ENCODE measurements around the gene PEAK1.
A peak's percentile ranks its signal among the peaks of the same experiment; 100 is the strongest.

The PEAK1 gene

GRCh38 chr15:77446840-77447390 is 27.0 kb upstream of the PEAK1 start:
- TF ChIP-seq CTCF (IDR thresholded peaks at IDR 0.05; ENCODE audit: insufficient read depth, low read depth, low read length, missing control alignments): no peak
- H3K4me3 ChIP-seq (ENCODE audit: low read length): no peak overlapping the region
- DNase-seq (ENCODE audit: low read depth): no peak

DNA sequence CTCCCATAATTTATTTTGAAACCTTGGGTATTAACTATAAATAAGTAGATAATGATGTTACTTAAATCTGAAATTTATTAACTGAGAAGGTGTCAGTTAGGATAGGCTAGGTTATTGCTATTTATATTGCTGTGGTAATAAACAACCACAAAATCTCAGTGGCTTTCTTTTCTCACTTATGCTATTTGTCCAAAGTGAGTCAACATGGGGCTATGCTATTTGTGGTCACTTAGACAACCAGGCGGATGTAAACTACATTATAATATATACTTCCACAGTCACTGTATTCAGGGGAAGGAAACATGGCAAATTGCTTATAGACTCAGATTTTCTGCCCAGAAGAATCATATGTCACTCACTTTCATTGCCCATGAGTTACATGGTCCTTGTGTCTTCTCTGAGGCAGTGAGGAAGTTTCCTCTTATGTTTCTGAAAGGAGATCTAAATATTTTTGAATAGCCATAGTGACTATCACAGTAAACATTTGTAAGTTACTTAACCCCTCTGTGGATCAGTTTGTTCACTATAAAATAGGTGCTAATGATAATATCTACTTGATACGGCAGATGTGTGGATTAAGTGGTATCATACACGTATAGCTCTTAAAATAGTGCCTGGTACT is 20.6 kb upstream of the PEAK1 start:
- DNase-seq (ENCODE audit: low read depth): peak; percentile 52
- no peak for TF ChIP-seq CTCF (IDR thresholded peaks at IDR 0.05; ENCODE audit: insufficient read depth, low read depth, low read length, missing control alignments)
- H3K4me3 ChIP-seq (ENCODE audit: low read length): no peak overlapping the region

DNA sequence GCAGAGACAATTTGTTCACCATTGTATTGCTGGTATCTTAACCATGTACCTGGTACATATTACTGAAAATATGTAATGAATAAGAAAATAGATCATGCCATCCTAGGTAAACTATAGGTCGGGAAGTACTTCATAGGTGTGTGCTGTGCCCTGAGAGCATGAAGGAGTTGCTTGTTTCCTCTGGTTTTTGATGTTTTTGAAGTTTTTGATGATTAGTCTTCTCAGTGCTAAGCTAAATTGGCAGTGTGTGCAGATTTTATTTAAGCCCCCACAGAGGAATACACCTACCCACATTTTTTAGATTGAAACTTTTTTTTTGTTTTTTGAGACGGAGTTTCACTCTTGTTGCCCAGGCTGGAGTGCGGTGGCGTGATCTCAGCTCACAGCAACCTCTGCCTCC is 17.4 kb upstream of the PEAK1 start:
- no peak overlapping the region for H3K4me3 ChIP-seq (ENCODE audit: low read length)
- DNase-seq (ENCODE audit: low read depth): no peak
- no peak for TF ChIP-seq CTCF (IDR thresholded peaks at IDR 0.05; ENCODE audit: insufficient read depth, low read depth, low read length, missing control alignments)

DNA sequence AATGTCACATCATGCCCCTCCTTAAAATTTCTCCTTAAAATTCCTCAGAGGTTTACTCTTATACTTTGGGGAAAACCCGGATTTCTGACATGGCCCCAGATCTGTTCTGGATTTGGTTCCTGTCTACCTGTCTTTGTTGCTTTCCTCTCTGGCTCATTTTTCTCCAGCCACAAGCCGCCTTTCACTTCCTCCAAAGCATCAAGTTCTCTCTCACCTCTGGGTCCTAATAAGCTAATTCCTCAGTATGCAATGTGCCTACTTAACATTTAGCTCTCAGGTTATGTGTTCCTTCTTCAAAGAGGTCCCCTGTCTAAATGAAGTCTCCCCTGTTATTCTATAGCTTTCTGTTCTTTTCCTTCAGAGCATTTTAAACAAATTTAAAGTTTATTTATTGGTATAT is 16.9 kb upstream of the PEAK1 start:
- TF ChIP-seq CTCF (IDR thresholded peaks at IDR 0.05; ENCODE audit: insufficient read depth, low read depth, low read length, missing control alignments): no peak
- DNase-seq (ENCODE audit: low read depth): no peak
- no peak overlapping the region for H3K4me3 ChIP-seq (ENCODE audit: low read length)

DNA sequence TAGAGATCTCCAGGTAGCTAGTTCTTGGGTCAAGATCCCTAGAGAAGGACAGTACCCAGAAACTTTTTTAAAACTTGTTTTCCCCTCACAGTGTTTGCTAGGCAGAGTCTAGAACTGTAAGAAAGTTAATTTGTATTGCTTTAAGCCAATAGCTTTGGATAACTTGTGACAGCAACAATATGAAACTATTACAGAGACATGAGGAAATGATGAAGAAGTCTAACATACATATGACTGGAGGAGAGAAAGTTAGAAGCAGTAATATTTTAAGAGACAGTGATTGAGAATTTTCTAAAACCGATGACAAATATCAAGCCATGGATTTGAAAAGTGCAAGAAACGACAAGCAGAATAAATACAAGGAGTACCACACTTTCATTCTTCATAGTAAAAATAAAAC is 10.7 kb upstream of the PEAK1 start:
- no peak for TF ChIP-seq CTCF (IDR thresholded peaks at IDR 0.05; ENCODE audit: insufficient read depth, low read depth, low read length, missing control alignments)
- H3K4me3 ChIP-seq (ENCODE audit: low read length): no peak overlapping the region
- DNase-seq (ENCODE audit: low read depth): no peak

GRCh38 chr15:77430213-77430612 is 10.3 kb upstream of the PEAK1 start:
- H3K4me3 ChIP-seq (ENCODE audit: low read length): no peak overlapping the region
- DNase-seq (ENCODE audit: low read depth): no peak
- TF ChIP-seq CTCF (IDR thresholded peaks at IDR 0.05; ENCODE audit: insufficient read depth, low read depth, low read length, missing control alignments): no peak

DNA sequence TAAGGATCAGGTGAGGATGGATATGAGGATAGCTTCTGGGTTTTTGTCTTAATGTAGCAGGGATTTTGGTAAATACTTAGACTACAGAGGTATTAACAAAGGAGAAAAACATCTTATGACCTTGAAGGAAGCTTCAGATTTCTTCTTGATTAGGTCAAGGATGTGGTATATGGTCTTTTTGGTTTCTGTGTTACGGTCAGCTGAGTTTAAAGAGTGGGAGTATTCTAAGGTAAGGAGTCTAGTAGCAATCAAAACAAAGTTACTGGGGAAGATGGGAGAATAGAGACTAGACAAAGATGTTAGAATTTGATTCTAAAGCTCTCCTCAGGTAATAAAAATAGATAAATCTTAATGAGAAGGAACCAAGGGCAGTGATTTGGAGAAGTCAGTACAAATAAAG is 7.0 kb upstream of the PEAK1 start:
- no peak for DNase-seq (ENCODE audit: low read depth)
- H3K4me3 ChIP-seq (ENCODE audit: low read length): no peak overlapping the region
- no peak for TF ChIP-seq CTCF (IDR thresholded peaks at IDR 0.05; ENCODE audit: insufficient read depth, low read depth, low read length, missing control alignments)

Measured in epithelial cell of esophagus (primary cell).